PFSK-1 (cell line): ENCODE results near the gene ABCD3.

Experiments
- FOXP2 ChIP-seq: optimal IDR thresholded peaks from 2 replicates; pipeline ENCODE3; 2011; ENCODE audit warnings: borderline replicate concordance, control low read depth, inconsistent platforms; ENCODE audit not compliant: insufficient read depth; ENCODE audit errors: extremely low read length, extremely low read depth
- POLR2AphosphoS5 ChIP-seq: IDR thresholded peaks from 2 replicates; pipeline ENCODE4 v1.6.1; 2012; ENCODE audit warnings: low read depth, mild to moderate bottlenecking, control low read depth, low read length, moderate library complexity
- SIN3A ChIP-seq: IDR thresholded peaks from 2 replicates; pipeline ENCODE4 v1.6.1; 2012; ENCODE audit warnings: mild to moderate bottlenecking, low read length, moderate library complexity, borderline replicate concordance; ENCODE audit not compliant: insufficient read depth
- TAF1 ChIP-seq: IDR thresholded peaks from 2 replicates; pipeline ENCODE4 v1.6.1; 2012; ENCODE audit warnings: low read length, control low read depth, borderline replicate concordance; ENCODE audit not compliant: insufficient read depth
- TF ChIP-seq, protein P1 (sequence below), 2 experiments: IDR thresholded peaks; 2 replicates each; pipeline versions ENCODE4 v1.6.1 to v1.8.0; 2011 to 2012; ENCODE audit warnings: low read depth in 2 of 2, low read length in 2 of 2, control low read depth in 1 of 2, inconsistent platforms in 1 of 2, mild to moderate bottlenecking in 1 of 2, moderate library complexity in 1 of 2; ENCODE audit not compliant: insufficient read depth in 1 of 2

DNA sequence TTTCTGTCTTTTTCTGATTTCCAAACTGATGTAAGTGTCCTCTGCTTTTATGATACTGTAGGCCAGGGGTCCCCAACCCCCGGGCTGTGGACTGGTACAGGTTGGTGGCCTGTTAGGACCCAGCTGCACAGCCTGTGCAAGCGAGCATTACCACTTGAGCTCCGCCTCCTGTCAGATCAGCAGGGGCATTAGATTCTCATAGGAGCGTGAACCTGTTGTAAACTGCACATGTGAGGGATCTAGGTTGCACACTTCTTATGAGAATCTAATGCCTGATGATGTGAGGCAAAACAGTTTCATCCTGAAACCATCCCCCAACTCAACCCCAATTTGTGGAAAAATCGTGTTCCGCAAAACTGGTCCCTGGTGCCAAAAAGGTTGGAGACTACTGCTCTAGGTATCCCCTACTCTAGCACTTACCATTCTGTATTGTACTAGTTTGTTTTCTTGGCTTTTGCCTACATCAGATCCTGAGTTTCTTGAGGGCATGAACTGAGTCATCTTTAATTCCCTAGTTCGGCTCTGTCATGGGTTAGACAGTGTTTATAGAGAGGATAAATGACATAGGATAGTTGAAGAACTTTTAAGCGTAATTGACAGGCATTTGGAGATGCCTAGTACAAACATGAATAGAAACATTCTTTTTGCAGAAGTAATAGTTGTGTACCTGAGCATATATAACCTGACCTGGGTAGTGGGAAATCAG lies 4.1 kb downstream of the ABCD3 start:
- TF ChIP-seq POLR2AphosphoS5 (no peak), SIN3A (no peak), TAF1 (no peak), FOXP2 (no peak)
- TF ChIP-seq, protein P1, sequence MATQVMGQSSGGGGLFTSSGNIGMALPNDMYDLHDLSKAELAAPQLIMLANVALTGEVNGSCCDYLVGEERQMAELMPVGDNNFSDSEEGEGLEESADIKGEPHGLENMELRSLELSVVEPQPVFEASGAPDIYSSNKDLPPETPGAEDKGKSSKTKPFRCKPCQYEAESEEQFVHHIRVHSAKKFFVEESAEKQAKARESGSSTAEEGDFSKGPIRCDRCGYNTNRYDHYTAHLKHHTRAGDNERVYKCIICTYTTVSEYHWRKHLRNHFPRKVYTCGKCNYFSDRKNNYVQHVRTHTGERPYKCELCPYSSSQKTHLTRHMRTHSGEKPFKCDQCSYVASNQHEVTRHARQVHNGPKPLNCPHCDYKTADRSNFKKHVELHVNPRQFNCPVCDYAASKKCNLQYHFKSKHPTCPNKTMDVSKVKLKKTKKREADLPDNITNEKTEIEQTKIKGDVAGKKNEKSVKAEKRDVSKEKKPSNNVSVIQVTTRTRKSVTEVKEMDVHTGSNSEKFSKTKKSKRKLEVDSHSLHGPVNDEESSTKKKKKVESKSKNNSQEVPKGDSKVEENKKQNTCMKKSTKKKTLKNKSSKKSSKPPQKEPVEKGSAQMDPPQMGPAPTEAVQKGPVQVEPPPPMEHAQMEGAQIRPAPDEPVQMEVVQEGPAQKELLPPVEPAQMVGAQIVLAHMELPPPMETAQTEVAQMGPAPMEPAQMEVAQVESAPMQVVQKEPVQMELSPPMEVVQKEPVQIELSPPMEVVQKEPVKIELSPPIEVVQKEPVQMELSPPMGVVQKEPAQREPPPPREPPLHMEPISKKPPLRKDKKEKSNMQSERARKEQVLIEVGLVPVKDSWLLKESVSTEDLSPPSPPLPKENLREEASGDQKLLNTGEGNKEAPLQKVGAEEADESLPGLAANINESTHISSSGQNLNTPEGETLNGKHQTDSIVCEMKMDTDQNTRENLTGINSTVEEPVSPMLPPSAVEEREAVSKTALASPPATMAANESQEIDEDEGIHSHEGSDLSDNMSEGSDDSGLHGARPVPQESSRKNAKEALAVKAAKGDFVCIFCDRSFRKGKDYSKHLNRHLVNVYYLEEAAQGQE (IDR thresholded peaks at IDR 0.05; ENCODE audit: insufficient read depth in 1 of 2, low read depth in 2 of 2, low read length in 2 of 2): no peak
